A673 (cell line): Measurements from ENCODE around the gene MESD. TPM values are rescaled to one million over a fixed set of nuclear protein-coding genes. Genes with fewer than 3 reads are reported as not detected.

Experiments
- BruUV-seq: library from RNA; stranded (reverse); fragments of 400-500 nt; replicated peaks from 2 replicates; lab custom pipeline; 2021; lab: Mats Ljungman, UMichigan
- CTCF ChIA-PET: fragments of 300-600 bp; sonication (Branson Sonifier 250); formaldehyde crosslinking; loops from one replicate; lab custom pipeline; 2022; ENCODE audit warnings: antibody characterized with exemption; lab: Charles Lee
- POLR2A ChIA-PET: fragments of 300-600 bp; sonication (Branson Sonifier 250); formaldehyde crosslinking; loops from one replicate; lab custom pipeline; 2022; ENCODE audit warnings: antibody characterized with exemption; ENCODE audit not compliant: low non-redundant PET; lab: Charles Lee
- DNase-seq: peaks from one replicate; pipeline ENCODE4 v3.0.0-alpha.2; 2015; ENCODE audit warnings: low spot score
- H3K27ac ChIP-seq: fragments of 200-600 bp; sonication (generic); 2 replicates; pipeline ENCODE4 v1.5.1; 2016; ENCODE audit warnings: mixed run types, low read depth, mild to moderate bottlenecking, mixed read lengths, antibody characterized with exemption, low read length; ENCODE audit not compliant: poor library complexity, severe bottlenecking
- H3K27me3 ChIP-seq: fragments of 200-600 bp; sonication (generic); replicated peaks from 2 replicates; pipeline ENCODE4 v1.6.1; 2017; ENCODE audit warnings: mixed run types, low read depth, mild to moderate bottlenecking, mixed read lengths, antibody characterized with exemption, low read length; ENCODE audit not compliant: insufficient read depth, poor library complexity
- H3K36me3 ChIP-seq: fragments of 200-600 bp; sonication (generic); 2 replicates; pipeline ENCODE4 v1.6.1; 2016; ENCODE audit warnings: mixed run types, mild to moderate bottlenecking, mixed read lengths, antibody characterized with exemption, low read length; ENCODE audit not compliant: insufficient read depth, poor library complexity, severe bottlenecking
- H3K4me1 ChIP-seq: fragments of 200-600 bp; sonication (generic); 2 replicates; pipeline ENCODE4 v1.6.1; 2017; ENCODE audit warnings: mixed run types, mild to moderate bottlenecking, mixed read lengths, antibody characterized with exemption, low read length; ENCODE audit not compliant: insufficient read depth, poor library complexity, severe bottlenecking
- H3K4me3 ChIP-seq: fragments of 200-600 bp; sonication (generic); 2 replicates; pipeline ENCODE4 v1.5.1; 2016; ENCODE audit warnings: low read depth, mixed run types, mild to moderate bottlenecking, mixed read lengths, low read length; ENCODE audit not compliant: poor library complexity, severe bottlenecking
- H3K9me3 ChIP-seq: fragments of 200-600 bp; sonication (generic); 2 replicates; pipeline ENCODE4 v1.6.1; 2016; ENCODE audit warnings: mixed run types, low read depth, mild to moderate bottlenecking, mixed read lengths, antibody characterized with exemption, low read length; ENCODE audit not compliant: poor library complexity, severe bottlenecking
- EZH2 ChIP-seq: fragments of 200-600 bp; sonication (generic); IDR thresholded peaks from 2 replicates; pipeline ENCODE4 v1.6.1; 2017; ENCODE audit warnings: borderline replicate concordance, low read depth, mild to moderate bottlenecking, mixed read lengths, antibody characterized with exemption, low read length; ENCODE audit not compliant: poor library complexity, severe bottlenecking
- intact Hi-C: fragments of 100-400 bp; cut with micrococcal nuclease; formaldehyde crosslinking; loops from one replicate; pipeline ENCODE4 v1.10.0; 2022; ENCODE audit not compliant: unreplicated experiment
- total RNA-seq: library from RNA; stranded (reverse); gene quantifications from 2 replicates; pipeline ENCODE4 v1.2.3, GENCODE V29; 2021
- TF ChIP-seq, protein P1 (sequence below): fragments of 300-800, 200-600 bp; sonication (generic); conservative IDR thresholded peaks from 2 replicates; pipeline ENCODE4 v1.5.1; 2017; ENCODE audit warnings: low read depth, mild to moderate bottlenecking, antibody characterized with exemption, low read length, moderate library complexity, mixed read lengths

Gene MESD
- total RNA-seq, 1 experiment from 2014 or later = 28.1 TPM

DNA sequence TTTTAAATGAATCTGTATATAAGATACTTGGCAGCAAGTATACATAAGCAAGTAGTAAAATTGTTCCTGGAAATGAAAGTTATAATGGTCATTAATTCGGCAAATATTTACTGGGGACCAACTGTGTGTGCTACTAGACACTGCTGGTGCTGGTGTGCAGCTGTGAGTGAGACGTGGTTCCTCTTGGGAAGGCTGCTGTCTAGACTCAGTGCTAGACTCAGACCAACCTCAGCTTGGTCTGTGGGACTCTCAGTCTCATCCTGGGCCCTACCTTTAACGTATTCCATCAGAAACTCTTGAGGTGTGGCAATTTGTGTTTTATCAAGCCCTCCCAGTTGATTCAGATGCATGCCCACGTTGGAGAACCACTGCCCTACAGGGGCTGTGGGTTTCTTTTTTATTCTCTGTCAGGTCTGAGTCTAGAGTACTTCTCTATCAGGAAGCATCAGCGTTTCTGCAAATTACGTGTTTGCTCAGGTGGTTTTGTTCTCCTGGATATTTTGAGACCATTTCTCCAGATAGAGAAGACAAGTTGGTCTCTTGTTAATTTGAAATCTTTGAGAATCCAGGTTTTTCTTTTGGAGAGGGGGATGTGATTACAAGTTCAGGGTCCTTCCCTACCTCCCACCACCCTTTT lies 17.9 kb upstream of the MESD start:
- H3K4me1 ChIP-seq = peaks cover 13% of the 10 kb centered on the region
- no TSS peak for BruUV-seq
- DNase-seq = no peak
- intact Hi-C loops = loop anchor here (10.0 kb wide), 1 partner anchor 57 kb away; no protein-coding TSS in a partner anchor
- H3K9me3 ChIP-seq = no peaks in the 10 kb centered on the region
- H3K4me3 ChIP-seq = no peak overlapping the region
- TF ChIP-seq, protein P1, sequence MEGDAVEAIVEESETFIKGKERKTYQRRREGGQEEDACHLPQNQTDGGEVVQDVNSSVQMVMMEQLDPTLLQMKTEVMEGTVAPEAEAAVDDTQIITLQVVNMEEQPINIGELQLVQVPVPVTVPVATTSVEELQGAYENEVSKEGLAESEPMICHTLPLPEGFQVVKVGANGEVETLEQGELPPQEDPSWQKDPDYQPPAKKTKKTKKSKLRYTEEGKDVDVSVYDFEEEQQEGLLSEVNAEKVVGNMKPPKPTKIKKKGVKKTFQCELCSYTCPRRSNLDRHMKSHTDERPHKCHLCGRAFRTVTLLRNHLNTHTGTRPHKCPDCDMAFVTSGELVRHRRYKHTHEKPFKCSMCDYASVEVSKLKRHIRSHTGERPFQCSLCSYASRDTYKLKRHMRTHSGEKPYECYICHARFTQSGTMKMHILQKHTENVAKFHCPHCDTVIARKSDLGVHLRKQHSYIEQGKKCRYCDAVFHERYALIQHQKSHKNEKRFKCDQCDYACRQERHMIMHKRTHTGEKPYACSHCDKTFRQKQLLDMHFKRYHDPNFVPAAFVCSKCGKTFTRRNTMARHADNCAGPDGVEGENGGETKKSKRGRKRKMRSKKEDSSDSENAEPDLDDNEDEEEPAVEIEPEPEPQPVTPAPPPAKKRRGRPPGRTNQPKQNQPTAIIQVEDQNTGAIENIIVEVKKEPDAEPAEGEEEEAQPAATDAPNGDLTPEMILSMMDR = no peak
- TF ChIP-seq EZH2 = no peak
- no peaks in the 10 kb centered on the region for H3K36me3 ChIP-seq
- ChIA-PET CTCF (no interaction called here), POLR2A (no interaction called here)
- H3K27ac ChIP-seq = no peak overlapping the region
- no peaks in the 10 kb centered on the region for H3K27me3 ChIP-seq

DNA sequence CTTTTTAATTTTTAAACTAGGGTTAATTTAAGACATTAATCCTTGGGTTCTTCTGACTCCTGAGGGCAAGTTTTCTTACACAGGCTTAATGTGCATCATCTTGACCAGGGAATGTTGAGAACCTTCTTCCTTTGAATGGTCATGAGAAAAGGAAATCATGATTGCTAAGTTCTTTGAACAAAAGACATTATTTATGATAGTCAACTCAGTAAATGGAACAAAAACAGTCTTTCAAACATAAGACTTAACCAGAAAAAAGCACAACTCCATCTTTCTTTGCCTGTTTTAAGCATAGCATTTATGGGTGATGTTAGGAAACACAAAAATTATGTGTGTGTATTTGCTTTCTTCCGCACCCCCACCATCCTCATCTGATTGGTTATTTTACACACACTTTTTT lies 16.5 kb upstream of the MESD start:
- intact Hi-C loops = loop anchor here (10.0 kb wide), 1 partner anchor 59 kb away; no protein-coding TSS in a partner anchor
- peaks cover 14% of the 10 kb centered on the region for H3K4me1 ChIP-seq

DNA sequence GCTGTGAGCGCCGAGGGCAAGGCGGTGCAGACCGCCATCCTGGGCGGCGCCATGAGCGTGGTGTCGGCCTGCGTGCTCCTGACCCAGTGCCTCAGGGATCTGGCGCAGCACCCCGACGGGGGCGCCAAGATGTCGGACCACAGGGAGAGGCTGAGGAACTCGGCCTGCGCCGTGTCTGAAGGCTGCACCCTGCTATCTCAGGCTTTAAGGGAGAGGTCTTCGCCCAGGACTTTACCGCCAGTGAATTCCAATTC lies 13.4 kb upstream of the MESD start:
- peaks cover 14% of the 10 kb centered on the region for H3K4me1 ChIP-seq
- H3K27me3 ChIP-seq = no peaks in the 10 kb centered on the region
- no peak for TF ChIP-seq EZH2
- TF ChIP-seq, protein P1 = no peak
- CTCF ChIA-PET = interaction anchor here (0.6 to 1.5 kb wide), 3 partner anchors 10 to 407 kb away, joined by 3 to 4 read pairs (median 4); partner anchors contain the start of gene CEMIP
- POLR2A ChIA-PET = no interaction called here
- H3K27ac ChIP-seq = no peak overlapping the region
- no TSS peak for BruUV-seq
- H3K4me3 ChIP-seq = peak overlapping the region; percentile 91
- DNase-seq = no peak
- no peaks in the 10 kb centered on the region for H3K36me3 ChIP-seq
- H3K9me3 ChIP-seq = no peaks in the 10 kb centered on the region
- intact Hi-C loops = loop anchor here (5.0 to 10.0 kb wide), 2 partner anchors 62 to 104 kb away; no protein-coding TSS in a partner anchor

More for the DNA sequence above, 16.5 kb upstream of the MESD start:
- Histone ChIP-seq H3K27me3 (no peaks in the 10 kb centered on the region), H3K9me3 (no peaks in the 10 kb centered on the region), H3K4me3 (no peak overlapping the region), H3K27ac (no peak overlapping the region), H3K36me3 (no peaks in the 10 kb centered on the region)
- TF ChIP-seq EZH2 = no peak
- TF ChIP-seq, protein P1 = no peak
- no TSS peak for BruUV-seq
- ChIA-PET CTCF (interaction anchor here (0.7 kb wide), 1 partner anchor 260 kb away, joined by 4 read pairs; no protein-coding TSS in a partner anchor), POLR2A (no interaction called here)
- no peak for DNase-seq
